ENCODE results near the gene DIS3L2.
"Not testable (repeated sequence)": the region's sequence is repeated elsewhere in the genome, so short reads cannot be mapped to it uniquely, and the experiment has no call there.

The DIS3L2 gene

GRCh38 chr2:232058931-232059330 lies 97.4 kb downstream of the DIS3L2 start:
- no peak for DNase-seq (ENCODE audit: low read depth)

GRCh38 chr2:232061265-232061664 lies 99.8 kb downstream of the DIS3L2 start:
- DNase-seq (ENCODE audit: low read depth): no peak

- no peak for DNase-seq (ENCODE audit: low read depth)
Measured at GRCh38 chr2:232073026-232073425, 111.5 kb downstream of the DIS3L2 start.

GRCh38 chr2:232073699-232074098 lies 112.2 kb downstream of the DIS3L2 start:
- DNase-seq (ENCODE audit: low read depth): no peak

- no peak for DNase-seq (ENCODE audit: low read depth)
Measured at GRCh38 chr2:232075080-232075479, 113.6 kb downstream of the DIS3L2 start.

- DNase-seq (ENCODE audit: low read depth): no peak
Measured at GRCh38 chr2:232075859-232076258, 114.3 kb downstream of the DIS3L2 start.

GRCh38 chr2:232076272-232076671 lies 114.8 kb downstream of the DIS3L2 start:
- no peak for DNase-seq (ENCODE audit: low read depth)

- DNase-seq (ENCODE audit: low read depth): no peak
Measured at GRCh38 chr2:232076736-232077135, 115.2 kb downstream of the DIS3L2 start.

GRCh38 chr2:232085164-232085563 lies 123.7 kb downstream of the DIS3L2 start:
- no peak for DNase-seq (ENCODE audit: low read depth)

- no peak for DNase-seq (ENCODE audit: low read depth)
Measured at GRCh38 chr2:232085826-232086425, 124.4 kb downstream of the DIS3L2 start.

- DNase-seq (ENCODE audit: low read depth): no peak
Measured at GRCh38 chr2:232088771-232089170, 127.3 kb downstream of the DIS3L2 start.

- no peak for DNase-seq (ENCODE audit: low read depth)
Measured at GRCh38 chr2:232094201-232094600, 132.7 kb downstream of the DIS3L2 start.

- no peak for DNase-seq (ENCODE audit: low read depth)
Measured at GRCh38 chr2:232094883-232095282, 133.4 kb downstream of the DIS3L2 start.

GRCh38 chr2:232097260-232097659 lies 135.7 kb downstream of the DIS3L2 start:
- DNase-seq (ENCODE audit: low read depth): no peak

GRCh38 chr2:232097758-232098157 lies 136.2 kb downstream of the DIS3L2 start:
- no peak for DNase-seq (ENCODE audit: low read depth)

GRCh38 chr2:232102380-232102779 lies 140.9 kb downstream of the DIS3L2 start:
- no peak for DNase-seq (ENCODE audit: low read depth)

GRCh38 chr2:232103140-232103737 lies 141.7 kb downstream of the DIS3L2 start:
- no peak for DNase-seq (ENCODE audit: low read depth)

GRCh38 chr2:232104076-232104646 lies 142.6 kb downstream of the DIS3L2 start:
- DNase-seq (ENCODE audit: low read depth): no peak

GRCh38 chr2:232111551-232111950 lies 150.0 kb downstream of the DIS3L2 start:
- no peak for DNase-seq (ENCODE audit: low read depth)

- no peak for DNase-seq (ENCODE audit: low read depth)
Measured at GRCh38 chr2:232113821-232114220, 152.3 kb downstream of the DIS3L2 start.

GRCh38 chr2:232115728-232116361 lies 154.3 kb downstream of the DIS3L2 start:
- DNase-seq (ENCODE audit: low read depth): not testable (repeated sequence)

GRCh38 chr2:232116852-232117251 lies 155.3 kb downstream of the DIS3L2 start:
- DNase-seq (ENCODE audit: low read depth): no peak

- no peak for DNase-seq (ENCODE audit: low read depth)
Measured at GRCh38 chr2:232117413-232117812, 155.9 kb downstream of the DIS3L2 start.

All from stimulated activated CD8-positive, alpha-beta memory T cell treated with anti-CD3 and anti-CD28 coated beads, Interleukin-12 subunit alpha, Interleukin-12 subunit beta, amount 100 ng/mL, for 4 hours (primary cell).